ENCODE data around the gene ADAMTS3. TPM values are rescaled to one million over a fixed set of nuclear protein-coding genes. Genes with fewer than 3 reads are reported as not detected.

ADAMTS3 gene
- total and polyA plus RNA-seq, 9 of the 15 experiments (the other 6 are each of a cell fraction or from before 2014, with no cell fraction given) = 4.0 to 18.0 (median 12.1) TPM

GRCh38 chr4:72558655-72559054, 10.4 kb downstream of the ADAMTS3 start:
- FAIRE-seq = no peak

DNA sequence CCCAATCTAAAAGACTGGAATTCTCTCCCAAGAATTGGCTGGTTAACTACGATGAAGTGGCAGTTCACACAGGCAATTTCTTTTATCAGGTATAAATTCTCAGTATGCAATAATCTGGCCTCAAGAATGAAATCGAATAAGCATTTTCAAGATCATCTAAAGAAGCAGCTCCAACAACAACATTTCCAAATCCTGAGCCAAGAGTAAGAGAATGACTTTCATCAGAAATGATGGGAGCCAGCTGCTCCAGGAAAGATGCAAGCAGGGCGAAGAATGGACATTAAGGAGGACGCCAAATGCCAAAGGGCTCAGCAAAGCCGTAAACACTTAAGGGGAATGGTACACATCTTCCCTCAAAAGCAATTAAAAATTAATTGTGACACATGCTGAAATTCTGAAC, 12.0 kb downstream of the ADAMTS3 start:
- ATAC-seq (no peak), FAIRE-seq (no peak), DNase-seq (ENCODE audit: extremely low read depth in 1 of 4, low spot score in 3 of 4) (no peak)
- Histone ChIP-seq H4K20me1 (replicated peaks; ENCODE audit: control insufficient read depth, insufficient read depth, low read length) (no peaks in the 10 kb centered on the region), H3K9ac (ENCODE audit: insufficient read depth in 1 of 2, low read depth in 2 of 2, low read length in 2 of 2) (no peak overlapping the region), H3K27me3 (ENCODE audit: control insufficient read depth in 2 of 2, insufficient read depth in 2 of 2, low read length in 2 of 2) (no peaks in the 10 kb centered on the region), H3K9me1 (ENCODE audit: control insufficient read depth, insufficient read depth, low read length) (no peaks in the 10 kb centered on the region), H3K4me3 (no peak overlapping the region), H3K79me2 (ENCODE audit: control insufficient read depth, insufficient read depth, low read length) (peaks cover 80% of the 10 kb centered on the region), H2AFZ (ENCODE audit: low read depth, low read length) (no peak overlapping the region), H3K36me3 (ENCODE audit: control insufficient read depth, insufficient read depth, low read length) (peaks cover 31% of the 10 kb centered on the region), H3K4me1 (replicated peaks in 1 of 2; ENCODE audit: control insufficient read depth in 2 of 2, insufficient read depth in 2 of 2, low read length in 2 of 2) (peaks cover 4 to 42% of the 10 kb centered on the region in 2 experiments; a peak in 4 of 5 replicates), H3K27ac (ENCODE audit: extremely low read depth, low read depth, low read length) (no peak overlapping the region), H3K9me3 (replicated peaks; ENCODE audit: control insufficient read depth, insufficient read depth, low read depth, low read length) (peaks cover 10% of the 10 kb centered on the region), H3K4me2 (ENCODE audit: insufficient read depth, low read length) (no peak overlapping the region)
- ChIA-PET POLR2A (interaction anchor here (1.5 kb wide), 1 partner anchor 11 kb away, joined by 7 read pairs; no protein-coding TSS in a partner anchor), CTCF (ENCODE audit: low intra/inter-chr PET ratio) (no interaction called here)
- intact Hi-C loops (cut with micrococcal nuclease) = no loop called here
- BruUV-seq (replicated peaks) = no TSS peak
- in situ Hi-C loops (cut with MboI) = no loop called here
- WGBS (ENCODE audit: insufficient coverage, low coverage, missing lambda C conversion rate) = 94% methylated on average over 5 of the region's 5 CpGs
- TF ChIP-seq CHD4 (IDR thresholded peaks at IDR 0.05; ENCODE audit: insufficient read depth, insufficient replicate concordance, low read depth, low read length, poor library complexity, severe bottlenecking) (no peak), JUN (IDR thresholded peaks at IDR 0.05; ENCODE audit: borderline replicate concordance, low read depth, low read length) (no peak), JUN (CRISPR knock-in tag; IDR thresholded peaks at IDR 0.05; ENCODE audit: borderline replicate concordance) (no peak), RBM14 (IDR thresholded peaks at IDR 0.05; ENCODE audit: borderline replicate concordance, insufficient read depth, low read depth, low read length) (no peak), ZNF347 (CRISPR knock-in tag; IDR thresholded peaks at IDR 0.05; ENCODE audit: low read depth) (no peak), NR2C1 (IDR thresholded peaks at IDR 0.05) (no peak), NR2C1 (tag; IDR thresholded peaks at IDR 0.05) (no peak), PTRF (tag; IDR thresholded peaks at IDR 0.05) (no peak), ZFP30 (CRISPR knock-in tag; IDR thresholded peaks at IDR 0.05; ENCODE audit: borderline replicate concordance) (no peak), ZNF431 (CRISPR knock-in tag; IDR thresholded peaks at IDR 0.05) (no peak)
- TF ChIP-seq, protein P1, sequence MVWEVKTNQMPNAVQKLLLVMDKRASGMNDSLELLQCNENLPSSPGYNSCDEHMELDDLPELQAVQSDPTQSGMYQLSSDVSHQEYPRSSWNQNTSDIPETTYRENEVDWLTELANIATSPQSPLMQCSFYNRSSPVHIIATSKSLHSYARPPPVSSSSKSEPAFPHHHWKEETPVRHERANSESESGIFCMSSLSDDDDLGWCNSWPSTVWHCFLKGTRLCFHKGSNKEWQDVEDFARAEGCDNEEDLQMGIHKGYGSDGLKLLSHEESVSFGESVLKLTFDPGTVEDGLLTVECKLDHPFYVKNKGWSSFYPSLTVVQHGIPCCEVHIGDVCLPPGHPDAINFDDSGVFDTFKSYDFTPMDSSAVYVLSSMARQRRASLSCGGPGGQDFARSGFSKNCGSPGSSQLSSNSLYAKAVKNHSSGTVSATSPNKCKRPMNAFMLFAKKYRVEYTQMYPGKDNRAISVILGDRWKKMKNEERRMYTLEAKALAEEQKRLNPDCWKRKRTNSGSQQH (CRISPR knock-in tag; IDR thresholded peaks at IDR 0.05) = no peak

More at GRCh38 chr4:72558655-72559054, 10.4 kb downstream of the ADAMTS3 start:
- Histone ChIP-seq H3K27ac (ENCODE audit: extremely low read depth, low read depth, low read length) (no peak overlapping the region), H3K79me2 (ENCODE audit: control insufficient read depth, insufficient read depth, low read length) (peaks cover 75% of the 10 kb centered on the region), H3K4me3 (no peak overlapping the region), H3K9ac (ENCODE audit: insufficient read depth in 1 of 2, low read depth in 2 of 2, low read length in 2 of 2) (no peak overlapping the region), H3K27me3 (ENCODE audit: control insufficient read depth in 2 of 2, insufficient read depth in 2 of 2, low read length in 2 of 2) (no peaks in the 10 kb centered on the region), H3K4me2 (ENCODE audit: insufficient read depth, low read length) (no peak overlapping the region), H2AFZ (ENCODE audit: low read depth, low read length) (no peak overlapping the region), H4K20me1 (replicated peaks; ENCODE audit: control insufficient read depth, insufficient read depth, low read length) (no peaks in the 10 kb centered on the region), H3K9me3 (replicated peaks; ENCODE audit: control insufficient read depth, insufficient read depth, low read depth, low read length) (peaks cover 10% of the 10 kb centered on the region), H3K9me1 (ENCODE audit: control insufficient read depth, insufficient read depth, low read length) (no peaks in the 10 kb centered on the region), H3K36me3 (ENCODE audit: control insufficient read depth, insufficient read depth, low read length) (peaks cover 40% of the 10 kb centered on the region), H3K4me1 (replicated peaks in 1 of 2; ENCODE audit: control insufficient read depth in 2 of 2, insufficient read depth in 2 of 2, low read length in 2 of 2) (peaks cover 4 to 31% of the 10 kb centered on the region in 2 experiments; a peak in 4 of 5 replicates)
- intact Hi-C loops (cut with micrococcal nuclease) = no loop called here
- in situ Hi-C loops (cut with MboI) = no loop called here
- DNase-seq (ENCODE audit: extremely low read depth in 1 of 4, low spot score in 3 of 4) = no peak
- BruUV-seq (replicated peaks) = no TSS peak
- POLR2A ChIA-PET = no interaction called here
- CTCF ChIA-PET (ENCODE audit: low intra/inter-chr PET ratio) = no interaction called here
- WGBS (ENCODE audit: insufficient coverage, low coverage, missing lambda C conversion rate) = 86% methylated on average over 1 of the region's 1 CpG
- TF ChIP-seq PKNOX1 (IDR thresholded peaks at IDR 0.05) (peak; percentile 40; the same call in 1 of the 2 replicates), TAF9B (IDR thresholded peaks at IDR 0.05; ENCODE audit: partially characterized antibody) (no peak)
- no peak for ATAC-seq

All from K562 (cell line).